ENCODE results near the gene TNNI3.

GRCh38 chr19:55134736-55135135 is 22.8 kb downstream of the TNNI3 start:
- TF ChIP-seq CTCF (IDR thresholded peaks at IDR 0.05; ENCODE audit: low read depth, low read length, poor library complexity, severe bottlenecking) (no peak), EZH2phosphoT487 (IDR thresholded peaks at IDR 0.05; ENCODE audit: borderline replicate concordance, low read length) (no peak)

All from DOHH2 (cell line).